HS-27A (cell line): ENCODE measurements around the gene LY6G5C.

ENCODE experiments used
- DNase-seq: peaks from one replicate; pipeline ENCODE4 v3.0.0-alpha.2; 2012; ENCODE audit warnings: low read depth, missing footprints

Gene LY6G5C

DNA sequence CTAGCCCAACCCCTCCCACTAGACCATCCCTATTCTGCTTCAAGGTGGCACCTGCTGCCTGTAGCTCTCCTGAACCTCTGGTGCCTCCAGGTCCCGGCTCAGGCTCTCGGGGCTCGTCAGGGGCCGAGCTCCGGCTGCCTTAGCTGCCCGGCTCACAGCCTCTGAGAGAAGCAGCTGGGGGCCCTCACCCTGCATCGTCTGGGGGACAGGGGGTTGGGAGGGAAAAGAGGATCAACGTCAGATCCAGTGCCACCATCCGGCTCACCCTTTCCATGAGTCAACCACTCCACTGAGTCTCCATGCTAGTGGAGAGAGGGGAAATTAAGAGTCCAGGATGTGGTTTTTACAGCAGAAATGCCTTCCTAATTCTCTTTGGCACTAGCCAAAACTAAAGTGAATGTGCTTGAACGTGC, 41.4 kb downstream of the LY6G5C start:
- no peak for DNase-seq

DNA sequence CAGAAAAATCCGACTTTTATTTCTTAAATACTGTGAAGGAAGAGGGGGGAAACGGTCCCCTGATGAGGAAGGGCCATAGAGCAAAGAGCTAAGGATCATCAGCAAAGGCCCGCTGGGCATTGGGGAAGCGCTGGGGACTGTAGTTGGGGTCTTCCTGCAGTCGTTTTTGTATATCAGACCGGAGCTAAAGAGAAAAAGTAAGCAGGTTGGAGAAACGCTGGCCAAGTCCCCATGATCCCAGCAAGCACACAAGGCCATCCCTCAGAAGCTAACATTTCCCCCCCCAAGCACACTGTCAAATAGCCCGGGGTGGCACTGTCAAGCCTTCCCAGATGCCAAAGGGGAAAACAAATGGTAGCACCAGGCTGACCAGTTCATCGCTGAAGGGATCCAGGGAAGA, 41.8 kb downstream of the LY6G5C start:
- DNase-seq: no peak

DNA sequence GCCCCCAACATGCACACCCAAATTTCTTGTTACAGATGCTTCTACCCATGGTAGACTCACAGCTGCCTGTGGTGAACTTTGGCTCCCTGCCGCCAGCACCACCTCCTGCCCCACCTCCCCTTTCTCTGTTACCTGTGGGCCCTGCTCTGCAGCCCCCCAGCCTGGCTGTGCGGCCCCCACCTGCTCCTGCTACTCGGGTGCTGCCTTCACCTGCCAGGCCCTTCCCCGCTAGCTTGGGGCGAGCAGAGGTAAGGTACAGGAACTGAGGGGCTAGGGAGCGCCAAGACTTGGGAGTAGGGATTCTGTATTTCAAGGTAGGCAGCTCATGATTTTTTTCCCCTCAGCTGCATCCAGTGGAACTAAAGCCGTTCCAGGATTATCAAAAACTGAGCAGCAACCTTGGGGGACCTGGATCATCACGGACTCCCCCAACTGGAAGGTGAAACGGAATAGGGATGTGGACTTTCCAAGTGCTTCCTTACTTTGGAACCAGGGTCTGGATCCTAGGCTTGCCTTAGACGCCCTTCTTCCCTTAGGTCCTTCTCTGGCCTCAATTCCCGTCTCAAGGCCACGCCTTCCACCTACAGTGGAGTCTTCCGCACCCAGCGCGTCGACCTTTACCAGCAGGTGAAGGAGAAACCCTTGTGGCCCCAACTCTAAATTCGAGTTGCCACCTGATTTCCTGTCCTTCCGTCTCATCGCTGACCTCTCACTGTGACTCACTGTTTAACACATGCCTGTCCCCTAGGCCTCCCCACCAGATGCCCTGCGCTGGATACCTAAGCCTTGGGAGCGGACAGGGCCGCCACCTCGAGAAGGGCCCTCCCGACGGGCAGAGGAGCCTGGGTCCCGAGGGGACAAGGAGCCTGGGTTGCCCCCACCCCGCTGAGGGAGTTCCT, 43.9 kb downstream of the LY6G5C start:
- no peak for DNase-seq

DNA sequence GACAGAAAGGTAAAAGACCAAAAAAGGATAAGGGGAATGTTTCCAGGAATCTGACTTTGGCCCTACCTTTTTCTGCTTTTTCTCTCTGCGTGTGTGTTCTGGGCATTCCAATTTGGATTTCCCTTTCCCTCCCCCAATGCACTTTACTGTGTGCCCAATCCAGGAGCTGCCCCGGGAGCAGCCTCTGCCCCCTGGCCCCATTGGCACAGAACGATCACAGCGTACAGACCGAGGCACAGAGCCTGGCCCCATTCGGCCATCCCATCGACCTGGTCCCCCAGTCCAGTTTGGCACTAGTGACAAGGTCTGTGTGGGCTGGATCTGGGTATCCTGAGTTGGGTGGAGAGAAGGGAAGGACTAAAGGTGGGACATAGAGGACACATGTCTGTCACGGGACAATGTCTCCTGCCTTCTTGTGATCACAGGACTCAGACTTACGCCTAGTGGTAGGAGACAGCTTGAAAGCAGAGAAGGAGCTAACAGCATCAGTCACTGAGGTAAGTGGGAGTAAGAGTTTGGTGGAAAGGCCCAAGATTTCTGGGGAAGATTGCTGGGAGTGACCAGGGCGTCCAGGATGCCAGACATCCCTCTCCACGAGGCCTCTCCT, 45.8 kb downstream of the LY6G5C start:
- DNase-seq: no peak

DNA sequence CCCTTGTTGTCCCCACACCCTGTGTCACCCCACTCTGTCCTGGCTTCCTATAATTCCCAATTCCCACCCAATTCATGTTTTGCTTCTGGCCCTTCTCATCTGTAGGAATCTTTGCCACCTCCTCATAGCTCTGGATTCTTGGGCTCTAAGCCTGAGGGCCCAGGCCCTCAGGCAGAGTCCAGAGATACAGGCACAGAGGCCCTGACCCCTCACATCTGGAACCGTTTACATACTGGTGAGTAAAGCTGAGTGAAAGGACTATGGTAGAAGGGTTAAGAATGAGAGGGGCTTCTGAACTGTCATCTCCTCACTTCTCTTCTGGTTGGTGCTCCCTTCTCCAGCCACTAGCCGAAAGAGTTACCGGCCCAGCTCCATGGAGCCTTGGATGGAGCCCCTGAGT, 46.7 kb downstream of the LY6G5C start:
- DNase-seq: no peak

DNA sequence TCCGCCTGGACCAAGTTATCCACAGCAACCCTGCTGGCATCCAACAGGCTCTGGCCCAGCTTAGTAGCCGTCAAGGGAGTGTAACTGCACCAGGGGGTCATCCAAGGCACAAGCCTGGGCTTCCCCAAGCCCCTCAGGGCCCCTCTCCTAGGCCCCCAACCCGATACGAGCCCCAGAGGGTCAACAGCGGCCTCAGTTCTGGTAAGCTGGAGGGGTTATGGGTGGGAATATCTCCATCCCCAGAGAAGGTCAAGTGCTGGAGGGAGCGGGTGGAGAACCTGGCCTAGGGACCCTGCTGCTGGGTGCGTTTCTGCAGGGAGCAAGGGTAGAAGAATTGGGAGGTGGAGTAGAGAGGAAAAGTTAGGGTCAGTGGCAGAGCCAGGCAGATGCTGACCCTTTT, 47.4 kb downstream of the LY6G5C start:
- no peak for DNase-seq

DNA sequence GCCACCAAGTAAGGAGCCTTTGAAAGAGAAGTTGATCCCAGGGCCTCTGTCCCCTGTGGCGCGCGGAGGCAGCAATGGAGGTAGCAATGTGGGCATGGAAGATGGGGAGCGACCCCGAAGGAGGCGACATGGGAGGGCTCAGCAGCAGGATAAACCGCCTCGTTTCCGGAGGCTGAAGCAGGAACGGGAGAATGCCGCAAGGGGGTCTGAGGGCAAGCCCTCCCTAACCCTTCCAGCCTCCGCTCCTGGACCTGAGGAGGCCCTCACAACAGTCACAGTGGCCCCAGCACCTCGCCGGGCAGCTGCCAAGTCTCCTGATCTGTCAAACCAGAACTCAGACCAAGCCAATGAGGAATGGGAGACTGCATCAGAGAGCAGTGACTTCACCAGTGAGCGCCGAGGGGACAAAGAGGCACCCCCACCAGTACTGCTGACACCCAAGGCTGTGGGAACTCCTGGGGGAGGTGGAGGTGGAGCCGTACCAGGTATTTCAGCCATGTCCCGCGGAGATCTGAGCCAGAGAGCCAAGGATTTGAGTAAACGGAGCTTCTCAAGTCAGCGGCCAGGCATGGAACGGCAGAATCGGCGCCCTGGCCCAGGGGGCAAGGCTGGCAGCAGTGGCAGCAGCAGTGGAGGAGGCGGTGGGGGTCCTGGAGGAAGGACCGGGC, 48.5 kb downstream of the LY6G5C start:
- DNase-seq: no peak

DNA sequence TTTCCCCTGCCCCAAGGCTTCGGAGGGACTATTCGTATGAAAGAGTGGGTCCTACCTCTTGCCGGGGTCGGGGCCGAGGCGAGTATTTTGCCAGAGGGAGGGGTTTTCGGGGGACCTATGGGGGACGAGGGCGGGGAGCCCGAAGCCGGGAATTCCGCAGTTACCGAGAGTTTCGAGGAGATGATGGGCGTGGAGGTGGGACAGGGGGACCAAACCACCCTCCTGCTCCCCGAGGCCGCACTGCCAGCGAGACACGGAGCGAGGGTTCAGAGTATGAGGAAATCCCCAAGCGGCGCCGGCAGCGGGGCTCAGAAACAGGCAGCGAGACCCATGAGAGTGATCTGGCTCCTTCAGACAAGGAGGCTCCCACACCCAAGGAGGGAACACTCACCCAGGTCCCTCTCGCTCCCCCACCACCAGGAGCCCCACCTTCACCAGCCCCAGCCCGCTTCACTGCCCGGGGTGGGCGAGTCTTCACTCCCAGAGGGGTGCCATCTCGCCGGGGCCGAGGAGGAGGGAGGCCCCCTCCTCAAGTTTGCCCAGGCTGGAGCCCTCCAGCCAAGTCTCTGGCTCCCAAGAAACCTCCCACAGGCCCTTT, 49.1 kb downstream of the LY6G5C start:
- DNase-seq: no peak

DNA sequence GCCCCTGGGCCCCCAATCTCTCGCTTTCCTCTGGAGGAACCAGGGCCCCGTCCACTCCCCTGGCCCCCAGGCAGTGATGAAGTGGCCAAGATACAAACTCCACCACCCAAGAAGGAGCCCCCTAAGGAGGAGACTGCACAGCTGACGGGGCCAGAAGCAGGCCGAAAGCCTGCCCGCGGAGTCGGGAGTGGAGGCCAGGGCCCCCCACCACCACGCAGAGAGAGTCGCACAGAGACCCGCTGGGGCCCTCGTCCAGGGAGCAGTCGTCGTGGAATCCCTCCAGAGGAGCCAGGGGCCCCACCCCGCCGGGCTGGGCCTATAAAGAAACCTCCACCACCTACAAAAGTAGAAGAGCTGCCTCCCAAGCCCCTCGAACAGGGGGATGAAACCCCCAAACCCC, 49.7 kb downstream of the LY6G5C start:
- DNase-seq: no peak

DNA sequence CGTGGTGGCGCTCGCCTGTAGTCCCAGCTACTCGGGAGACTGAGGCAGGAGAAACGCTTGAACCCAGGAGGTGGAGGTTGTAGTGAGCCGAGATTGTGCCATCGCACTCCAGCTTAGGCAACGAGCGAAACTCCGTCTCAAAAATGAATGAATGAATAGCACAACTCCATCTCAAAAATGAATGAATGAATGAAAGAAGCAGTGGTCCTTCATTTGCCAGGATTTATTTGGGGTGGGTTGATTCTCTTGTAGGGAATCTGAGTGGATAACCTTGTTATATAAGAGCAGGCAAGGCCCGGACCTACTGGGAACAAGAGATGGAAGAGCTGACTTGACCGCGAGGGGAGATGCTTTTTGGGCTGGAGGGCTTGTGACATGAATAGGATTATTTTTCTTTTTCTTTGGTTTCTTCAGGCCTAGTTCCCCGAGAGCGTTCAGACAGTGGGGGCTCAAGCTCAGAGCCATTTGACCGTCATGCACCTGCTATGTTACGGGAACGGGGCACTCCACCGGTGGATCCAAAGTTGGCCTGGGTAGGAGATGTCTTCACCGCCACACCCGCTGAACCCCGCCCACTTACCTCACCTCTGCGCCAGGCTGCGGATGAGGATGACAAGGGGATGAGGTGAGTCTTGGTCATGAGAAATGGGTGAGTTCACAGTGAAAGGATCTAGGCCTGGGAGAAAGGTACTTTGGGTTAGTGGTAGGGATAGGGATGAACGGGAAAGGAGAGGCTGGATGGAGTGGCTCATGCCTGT, 50.5 kb downstream of the LY6G5C start:
- no peak for DNase-seq

DNA sequence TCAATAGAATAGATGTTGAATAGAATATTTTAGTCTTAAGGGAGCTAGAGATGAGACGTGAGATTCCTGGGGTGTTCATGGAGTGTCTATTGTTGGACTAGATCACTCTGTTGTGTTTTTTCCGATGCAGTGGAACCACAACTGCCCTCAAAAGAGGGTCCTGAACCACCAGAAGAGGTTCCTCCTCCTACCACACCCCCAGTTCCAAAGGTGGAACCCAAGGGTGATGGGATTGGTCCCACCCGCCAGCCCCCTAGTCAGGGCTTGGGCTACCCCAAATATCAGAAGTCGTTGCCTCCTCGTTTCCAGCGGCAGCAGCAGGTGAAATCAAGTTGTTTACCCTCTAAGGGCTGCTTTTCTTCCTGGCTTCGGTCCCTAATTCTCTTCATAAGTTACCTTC, 51.9 kb downstream of the LY6G5C start:
- DNase-seq: no peak

DNA sequence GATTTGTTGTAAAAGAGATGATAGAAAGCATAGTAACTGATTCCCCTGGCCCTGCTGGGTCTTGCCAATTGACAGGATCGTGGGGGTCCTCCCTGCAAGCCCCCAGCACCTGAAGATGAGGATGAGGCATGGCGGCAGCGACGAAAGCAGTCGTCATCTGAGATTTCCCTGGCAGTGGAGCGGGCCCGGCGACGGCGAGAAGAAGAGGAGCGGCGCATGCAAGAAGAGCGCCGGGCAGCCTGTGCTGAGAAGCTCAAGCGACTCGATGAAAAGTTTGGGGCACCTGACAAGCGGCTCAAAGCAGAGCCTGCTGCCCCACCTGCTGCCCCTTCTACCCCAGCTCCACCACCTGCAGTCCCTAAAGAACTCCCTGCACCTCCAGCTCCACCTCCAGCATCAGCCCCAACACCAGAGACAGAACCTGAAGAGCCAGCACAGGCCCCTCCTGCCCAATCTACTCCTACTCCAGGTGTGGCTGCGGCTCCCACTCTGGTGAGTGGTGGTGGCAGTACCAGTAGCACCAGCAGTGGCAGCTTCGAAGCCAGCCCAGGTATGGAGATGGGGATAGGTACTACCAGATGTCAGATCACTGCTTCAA, 53.1 kb downstream of the LY6G5C start:
- no peak for DNase-seq

DNA sequence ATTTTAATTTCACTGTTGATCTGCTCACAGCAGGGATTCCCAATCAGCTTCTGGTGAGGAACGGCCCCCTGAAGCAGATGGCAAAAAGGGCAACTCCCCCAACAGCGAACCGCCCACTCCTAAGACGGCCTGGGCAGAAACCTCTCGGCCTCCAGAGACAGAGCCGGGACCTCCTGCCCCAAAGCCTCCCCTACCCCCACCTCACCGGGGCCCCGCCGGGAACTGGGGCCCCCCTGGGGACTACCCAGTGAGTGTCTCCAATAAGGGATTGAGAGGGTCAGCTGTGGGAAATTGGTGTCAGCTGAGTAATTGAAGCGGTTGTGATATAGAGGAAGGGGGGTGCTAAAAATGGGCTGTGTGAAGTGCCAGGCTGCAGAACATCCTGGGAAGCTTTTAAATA, 53.9 kb downstream of the LY6G5C start:
- no peak for DNase-seq
